ENCODE measurements around the gene SLC39A11. TPM values are rescaled to one million over a fixed set of nuclear protein-coding genes. Genes with fewer than 3 reads are reported as not detected.

Gene SLC39A11
- total RNA-seq, 2 experiments from 2014 or later = 25.6 to 51.5 TPM

DNA sequence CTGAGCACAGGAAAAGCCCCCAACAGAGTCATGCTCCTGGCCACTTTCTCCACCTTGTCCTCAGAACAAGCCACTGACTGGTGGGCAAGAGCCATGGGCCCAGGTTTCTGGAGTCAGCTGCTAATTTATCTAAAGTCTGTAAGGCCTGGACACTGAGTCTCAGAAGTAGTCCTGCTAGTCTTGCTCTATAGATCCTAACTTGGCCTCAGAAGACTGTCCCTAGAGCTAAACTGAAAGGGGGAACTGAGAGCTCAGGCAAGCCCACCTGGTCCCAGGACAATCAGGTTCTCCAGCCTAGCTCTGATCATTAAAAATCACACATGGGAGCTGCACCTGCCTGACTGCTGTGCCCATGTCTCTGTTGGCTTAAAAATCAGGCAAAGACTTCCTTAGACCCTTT, 485.8 kb downstream of the SLC39A11 start:
- H3K36me3 ChIP-seq (ENCODE audit: insufficient read depth, low read length) = no peaks in the 10 kb centered on the region
- no peak overlapping the region for H2AFZ ChIP-seq (ENCODE audit: low read length)
- intact Hi-C loops (cut with micrococcal nuclease; ENCODE audit: unreplicated experiment) = no loop called here
- ChIA-PET CTCF (ENCODE audit: unreplicated experiment) (no interaction called here), POLR2A (no interaction called here)
- no peak overlapping the region for H3K4me3 ChIP-seq (ENCODE audit: low read depth, low read length, poor library complexity, severe bottlenecking)
- TF ChIP-seq EZH2phosphoT487 (IDR thresholded peaks at IDR 0.05; ENCODE audit: borderline replicate concordance, low read depth, low read length) = no peak
- TF ChIP-seq, protein P1, sequence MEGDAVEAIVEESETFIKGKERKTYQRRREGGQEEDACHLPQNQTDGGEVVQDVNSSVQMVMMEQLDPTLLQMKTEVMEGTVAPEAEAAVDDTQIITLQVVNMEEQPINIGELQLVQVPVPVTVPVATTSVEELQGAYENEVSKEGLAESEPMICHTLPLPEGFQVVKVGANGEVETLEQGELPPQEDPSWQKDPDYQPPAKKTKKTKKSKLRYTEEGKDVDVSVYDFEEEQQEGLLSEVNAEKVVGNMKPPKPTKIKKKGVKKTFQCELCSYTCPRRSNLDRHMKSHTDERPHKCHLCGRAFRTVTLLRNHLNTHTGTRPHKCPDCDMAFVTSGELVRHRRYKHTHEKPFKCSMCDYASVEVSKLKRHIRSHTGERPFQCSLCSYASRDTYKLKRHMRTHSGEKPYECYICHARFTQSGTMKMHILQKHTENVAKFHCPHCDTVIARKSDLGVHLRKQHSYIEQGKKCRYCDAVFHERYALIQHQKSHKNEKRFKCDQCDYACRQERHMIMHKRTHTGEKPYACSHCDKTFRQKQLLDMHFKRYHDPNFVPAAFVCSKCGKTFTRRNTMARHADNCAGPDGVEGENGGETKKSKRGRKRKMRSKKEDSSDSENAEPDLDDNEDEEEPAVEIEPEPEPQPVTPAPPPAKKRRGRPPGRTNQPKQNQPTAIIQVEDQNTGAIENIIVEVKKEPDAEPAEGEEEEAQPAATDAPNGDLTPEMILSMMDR (conservative IDR thresholded peaks at IDR 0.05; ENCODE audit: low read length) = no peak
- no peaks in the 10 kb centered on the region for H4K20me1 ChIP-seq (ENCODE audit: insufficient read depth, low read length)
- H3K4me2 ChIP-seq (ENCODE audit: low read length) = no peak overlapping the region
- no peaks in the 10 kb centered on the region for H3K79me2 ChIP-seq (ENCODE audit: insufficient read depth, low read depth, low read length)
- H3K27ac ChIP-seq (ENCODE audit: low read depth, low read length, poor library complexity, severe bottlenecking) = no peak overlapping the region
- BruUV-seq (replicated peaks) = no TSS peak
- H3K4me1 ChIP-seq (ENCODE audit: insufficient read depth, low read length, poor library complexity, severe bottlenecking) = peaks cover 9% of the 10 kb centered on the region
- no peaks in the 10 kb centered on the region for H3K9me2 ChIP-seq (ENCODE audit: insufficient read depth, low read length)
- H3K9me3 ChIP-seq (ENCODE audit: low read length) = peaks cover 12% of the 10 kb centered on the region; the same call in 1 of the 2 replicates
- DNase-seq (ENCODE audit: low spot score) = no peak

DNA sequence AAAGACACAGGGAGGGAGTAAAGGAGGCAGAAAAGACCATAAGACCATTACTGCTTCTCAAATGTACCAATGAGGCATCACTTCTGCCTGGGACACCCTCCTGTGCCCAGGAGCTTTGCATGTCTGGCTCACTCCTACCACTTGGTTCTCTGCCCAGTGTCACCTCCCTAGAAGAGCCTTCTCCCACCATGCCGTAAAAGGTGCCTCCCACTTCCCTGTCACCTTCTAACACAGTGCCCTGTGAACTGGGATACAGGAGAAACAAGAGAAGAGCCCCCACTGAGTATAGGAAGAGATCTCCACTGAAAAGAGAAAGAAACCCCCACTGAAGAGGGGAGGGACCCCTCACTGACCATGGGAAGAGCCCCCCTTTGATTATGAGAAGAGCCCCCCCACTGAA, 486.9 kb downstream of the SLC39A11 start:
- H3K27ac ChIP-seq (ENCODE audit: low read depth, low read length, poor library complexity, severe bottlenecking) = no peak overlapping the region
- H3K36me3 ChIP-seq (ENCODE audit: insufficient read depth, low read length) = no peaks in the 10 kb centered on the region
- no peak overlapping the region for H2AFZ ChIP-seq (ENCODE audit: low read length)
- H3K9me2 ChIP-seq (ENCODE audit: insufficient read depth, low read length) = no peaks in the 10 kb centered on the region
- peaks cover 9% of the 10 kb centered on the region for H3K4me1 ChIP-seq (ENCODE audit: insufficient read depth, low read length, poor library complexity, severe bottlenecking)
- no peak overlapping the region for H3K4me2 ChIP-seq (ENCODE audit: low read length)
- POLR2A ChIA-PET = no interaction called here
- no peak for DNase-seq (ENCODE audit: low spot score)
- no peak overlapping the region for H3K4me3 ChIP-seq (ENCODE audit: low read depth, low read length, poor library complexity, severe bottlenecking)
- H4K20me1 ChIP-seq (ENCODE audit: insufficient read depth, low read length) = no peaks in the 10 kb centered on the region
- no TSS peak for BruUV-seq (replicated peaks)
- H3K79me2 ChIP-seq (ENCODE audit: insufficient read depth, low read depth, low read length) = no peaks in the 10 kb centered on the region
- TF ChIP-seq, protein P1 (conservative IDR thresholded peaks at IDR 0.05; ENCODE audit: low read length) = no peak
- intact Hi-C loops (cut with micrococcal nuclease; ENCODE audit: unreplicated experiment) = no loop called here
- CTCF ChIA-PET (ENCODE audit: unreplicated experiment) = no interaction called here
- H3K9me3 ChIP-seq (ENCODE audit: low read length) = peaks cover 12% of the 10 kb centered on the region; the same call in 1 of the 2 replicates

DNA sequence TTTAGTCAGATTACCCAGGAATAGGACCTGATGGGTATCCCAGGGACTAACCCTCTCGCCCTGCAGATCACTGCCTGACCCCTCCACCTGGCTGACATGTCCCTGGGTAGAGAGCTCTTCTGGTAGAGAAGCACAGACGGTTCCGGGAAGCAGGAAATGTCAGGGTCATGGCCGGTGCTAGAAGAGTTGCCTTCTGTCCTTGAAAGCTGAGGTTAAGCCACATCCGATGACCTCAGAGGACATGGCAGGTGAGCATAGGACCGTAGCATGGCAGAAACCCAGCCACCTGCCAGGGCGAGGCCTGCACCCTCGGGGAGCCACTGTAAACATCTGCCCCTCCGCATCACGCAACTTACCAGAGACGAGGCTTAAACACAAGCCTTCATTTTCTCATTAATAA, 488.0 kb downstream of the SLC39A11 start:
- Histone ChIP-seq H3K79me2 (ENCODE audit: insufficient read depth, low read depth, low read length) (no peaks in the 10 kb centered on the region), H3K4me1 (ENCODE audit: insufficient read depth, low read length, poor library complexity, severe bottlenecking) (peaks cover 9% of the 10 kb centered on the region), H3K4me2 (ENCODE audit: low read length) (no peak overlapping the region), H3K4me3 (ENCODE audit: low read depth, low read length, poor library complexity, severe bottlenecking) (no peak overlapping the region), H3K36me3 (ENCODE audit: insufficient read depth, low read length) (no peaks in the 10 kb centered on the region), H2AFZ (ENCODE audit: low read length) (no peak overlapping the region), H4K20me1 (ENCODE audit: insufficient read depth, low read length) (no peaks in the 10 kb centered on the region), H3K9me3 (ENCODE audit: low read length) (peaks cover 12% of the 10 kb centered on the region; the same call in 1 of the 2 replicates), H3K9me2 (ENCODE audit: insufficient read depth, low read length) (no peaks in the 10 kb centered on the region), H3K27ac (ENCODE audit: low read depth, low read length, poor library complexity, severe bottlenecking) (no peak overlapping the region)
- intact Hi-C loops (cut with micrococcal nuclease; ENCODE audit: unreplicated experiment) = no loop called here
- TF ChIP-seq, protein P1 (conservative IDR thresholded peaks at IDR 0.05; ENCODE audit: low read length) = no peak
- TF ChIP-seq EZH2phosphoT487 (IDR thresholded peaks at IDR 0.05; ENCODE audit: borderline replicate concordance, low read depth, low read length) = no peak
- POLR2A ChIA-PET = interaction anchor here (0.6 kb wide), 1 partner anchor 97 kb away, joined by 3 read pairs; no protein-coding TSS in a partner anchor
- CTCF ChIA-PET (ENCODE audit: unreplicated experiment) = no interaction called here
- BruUV-seq (replicated peaks) = no TSS peak
- DNase-seq (ENCODE audit: low spot score) = no peak

Data from OCI-LY7 (cell line).